Mesenchymal stem cell (in vitro differentiated cells and primary cell): Measurements from ENCODE around the gene KRTAP19-6. TPM values are rescaled to one million over a fixed set of nuclear protein-coding genes. Genes with fewer than 3 reads are reported as not detected.

Experiments
- DNase-seq: peaks from one replicate; pipeline ENCODE4 v3.0.0-alpha.2; 2013
- H2AFZ ChIP-seq: one replicate; pipeline ENCODE4 v1.6.1; 2013; ENCODE audit warnings: low read depth, mild to moderate bottlenecking, control low read depth, inconsistent platforms, low read length, moderate library complexity
- H2AK5ac ChIP-seq: 2 replicates; pipeline ENCODE4 v1.6.1; 2013; ENCODE audit warnings: low read length, moderate library complexity, mild to moderate bottlenecking, inconsistent platforms; ENCODE audit not compliant: severe bottlenecking
- H2BK120ac ChIP-seq: one replicate; pipeline ENCODE4 v1.6.1; 2013; ENCODE audit warnings: low read depth, mild to moderate bottlenecking, inconsistent platforms, low read length, moderate library complexity
- H2BK12ac ChIP-seq, 2 experiments: one replicate each; pipeline ENCODE4 v1.6.1; 2013; ENCODE audit warnings: inconsistent platforms in 2 of 2, low read length in 2 of 2, mild to moderate bottlenecking in 2 of 2, moderate library complexity in 2 of 2, control low read depth in 1 of 2
- H2BK15ac ChIP-seq: one replicate; pipeline ENCODE4 v1.6.1; 2013; ENCODE audit warnings: mild to moderate bottlenecking, low read depth, inconsistent platforms; ENCODE audit not compliant: poor library complexity, severe bottlenecking
- H2BK5ac ChIP-seq: 2 replicates; pipeline ENCODE4 v1.6.1; 2013; ENCODE audit warnings: low read depth, mild to moderate bottlenecking, low read length, control low read depth, inconsistent platforms; ENCODE audit not compliant: poor library complexity, severe bottlenecking
- H3K14ac ChIP-seq, 2 experiments: one replicate each; pipeline ENCODE4 v1.6.1; 2013; ENCODE audit warnings: inconsistent platforms in 2 of 2, low read length in 2 of 2, control low read depth in 1 of 2, mild to moderate bottlenecking in 1 of 2, moderate library complexity in 1 of 2
- H3K18ac ChIP-seq, 2 experiments: one replicate each; pipeline ENCODE4 v1.6.1; 2013; ENCODE audit warnings: inconsistent platforms in 2 of 2, low read length in 2 of 2, control low read depth in 1 of 2, low read depth in 1 of 2, mild to moderate bottlenecking in 1 of 2
- H3K23ac ChIP-seq, 2 experiments: one replicate each; pipeline ENCODE4 v1.6.1; 2013; ENCODE audit warnings: inconsistent platforms in 2 of 2, low read length in 2 of 2, mild to moderate bottlenecking in 2 of 2, moderate library complexity in 2 of 2, control low read depth in 1 of 2
- H3K27ac ChIP-seq: 2 replicates; pipeline ENCODE4 v1.5.1; 2013; ENCODE audit warnings: mild to moderate bottlenecking, moderate library complexity, low read length, control low read depth, inconsistent platforms; ENCODE audit not compliant: poor library complexity, severe bottlenecking
- H3K27me3 ChIP-seq, 2 experiments: 2 replicates each; pipeline versions ENCODE4 v1.6.1 to v1.7.0; 2013; ENCODE audit warnings: low read length in 2 of 2, mild to moderate bottlenecking in 2 of 2, moderate library complexity in 2 of 2, control low read depth in 1 of 2, inconsistent platforms in 1 of 2; ENCODE audit not compliant: control insufficient read depth in 1 of 2, insufficient read depth in 1 of 2
- H3K36me3 ChIP-seq, 2 experiments: 2 replicates each; pipeline versions ENCODE4 v1.6.1 to v1.7.0; 2013; ENCODE audit warnings: low read length in 2 of 2, control low read depth in 1 of 2, inconsistent platforms in 1 of 2, low read depth in 1 of 2, mild to moderate bottlenecking in 1 of 2; ENCODE audit not compliant: insufficient read depth in 2 of 2, control insufficient read depth in 1 of 2
- H3K4ac ChIP-seq, 2 experiments: one replicate each; pipeline ENCODE4 v1.6.1; 2013; ENCODE audit warnings: inconsistent platforms in 2 of 2, low read length in 2 of 2, mild to moderate bottlenecking in 2 of 2, moderate library complexity in 2 of 2, control low read depth in 1 of 2, low read depth in 1 of 2
- H3K4me1 ChIP-seq: 2 replicates; pipeline ENCODE4 v1.6.1; 2013; ENCODE audit warnings: low read depth, low read length, control low read depth; ENCODE audit not compliant: control insufficient read depth, insufficient read depth
- H3K4me2 ChIP-seq: 2 replicates; pipeline ENCODE4 v1.6.1; 2013; ENCODE audit warnings: low read length, mild to moderate bottlenecking, inconsistent platforms; ENCODE audit not compliant: poor library complexity, severe bottlenecking
- H3K4me3 ChIP-seq, 2 experiments: 2 replicates each; pipeline versions ENCODE4 v1.5.1 to v1.7.0; 2013; ENCODE audit warnings: low read length in 2 of 2, mild to moderate bottlenecking in 2 of 2, control low read depth in 1 of 2, low read depth in 1 of 2; ENCODE audit not compliant: insufficient read depth in 1 of 2
- H3K79me1 ChIP-seq: replicated peaks from 2 replicates; pipeline ENCODE4 v1.6.1; 2013; ENCODE audit warnings: mild to moderate bottlenecking, control low read depth, low read length, inconsistent platforms; ENCODE audit not compliant: poor library complexity, severe bottlenecking
- H3K9ac ChIP-seq: 2 replicates; pipeline ENCODE4 v1.7.0; 2013; ENCODE audit warnings: mild to moderate bottlenecking, low read length, moderate library complexity
- H3K9me3 ChIP-seq: 2 replicates; pipeline ENCODE4 v1.7.0; 2013; ENCODE audit warnings: mild to moderate bottlenecking, low read length; ENCODE audit not compliant: control insufficient read depth
- H4K8ac ChIP-seq: one replicate; pipeline ENCODE4 v1.6.1; 2013; ENCODE audit warnings: inconsistent platforms, mild to moderate bottlenecking, low read length, moderate library complexity
- H4K91ac ChIP-seq: one replicate; pipeline ENCODE4 v1.6.1; 2013; ENCODE audit warnings: mild to moderate bottlenecking, low read length, inconsistent platforms
- WGBS: methylation state at CpG from one replicate; pipeline ENCODE4 v1.1.7; 2013; ENCODE audit warnings: mixed read lengths; 5-methylcytosine and 5-hydroxymethylcytosine counted together
- small RNA-seq: library from polyadenylated mRNA; stranded (forward); fragments of <200 nt; extraction: miRNeasy Mini kit (QIAGEN cat#:217004); gene quantifications from one replicate; pipeline ENCODE3, GENCODE V24; 2013; ENCODE audit warnings: low read depth

Gene KRTAP19-6

DNA sequence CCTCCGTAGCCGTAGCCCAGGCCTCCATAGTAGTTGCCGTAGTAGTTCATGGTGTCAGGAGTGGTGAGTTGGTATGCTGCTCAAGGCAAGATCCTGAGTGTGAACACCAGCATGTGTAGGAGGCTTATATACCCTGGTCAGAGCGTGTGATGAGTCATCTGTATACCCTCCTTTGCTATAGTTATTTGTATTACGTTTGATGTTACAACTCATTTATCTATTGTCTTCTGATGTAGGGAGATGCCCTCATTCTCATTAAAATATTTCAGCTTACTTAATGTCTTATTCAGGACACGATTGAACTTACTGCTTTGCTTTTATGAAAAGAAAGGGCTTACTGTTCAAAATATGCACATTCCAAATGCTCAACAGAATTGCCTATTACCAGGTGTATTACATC lies 39.6 kb downstream of the KRTAP19-6 start, which contains the start of gene KRTAP19-5:
Gene KRTAP19-5 (minus strand): TSS at position 101 of the 400 bp plus-strand sequence. CDS start 51 bp downstream, at position 50.
- H3K36me3 ChIP-seq, result no peaks in the 10 kb centered on the region
- no peak within 1 kb of the TSS for H2AFZ ChIP-seq
- H3K14ac ChIP-seq, result no peak within 1 kb of the TSS
- H3K27ac ChIP-seq, result no peak within 1 kb of the TSS
- H2BK120ac ChIP-seq, result no peak within 1 kb of the TSS
- H3K79me1 ChIP-seq, result no peaks in the 10 kb centered on the region
- no peak within 1 kb of the TSS for H2BK15ac ChIP-seq
- no peaks in the 10 kb centered on the region for H3K27me3 ChIP-seq
- no peak within 1 kb of the TSS for H3K4me2 ChIP-seq
- no peak within 1 kb of the TSS for H4K91ac ChIP-seq
- no peak within 1 kb of the TSS for H3K4ac ChIP-seq
- H2BK12ac ChIP-seq, result no peak within 1 kb of the TSS
- DNase-seq, result no peak
- no peak within 1 kb of the TSS for H3K4me3 ChIP-seq
- no peak within 1 kb of the TSS for H3K18ac ChIP-seq
- H2BK5ac ChIP-seq, result no peak within 1 kb of the TSS
- no peak within 1 kb of the TSS for H2AK5ac ChIP-seq
- no peaks in the 10 kb centered on the region for H3K4me1 ChIP-seq
- 92% methylated on average over 4 of the region's 6 CpGs for WGBS
- no peak within 1 kb of the TSS for H3K9ac ChIP-seq
- H3K23ac ChIP-seq, result no peak within 1 kb of the TSS
- H4K8ac ChIP-seq, result no peak within 1 kb of the TSS
- peaks cover 2% of the 10 kb centered on the region for H3K9me3 ChIP-seq

- Histone ChIP-seq H2BK15ac (no peak within 1 kb of the TSS), H3K4ac (no peak within 1 kb of the TSS), H3K27me3 (no peaks in the 10 kb centered on the region), H3K14ac (no peak within 1 kb of the TSS), H3K36me3 (no peaks in the 10 kb centered on the region), H3K4me1 (no peaks in the 10 kb centered on the region), H2BK12ac (no peak within 1 kb of the TSS), H2AK5ac (no peak within 1 kb of the TSS), H4K91ac (no peak within 1 kb of the TSS), H3K4me2 (no peak within 1 kb of the TSS), H3K4me3 (no peak within 1 kb of the TSS), H3K27ac (no peak within 1 kb of the TSS), H3K79me1 (no peaks in the 10 kb centered on the region), H3K9ac (no peak within 1 kb of the TSS), H3K18ac (no peak within 1 kb of the TSS), H3K23ac (no peak within 1 kb of the TSS), H2BK5ac (no peak within 1 kb of the TSS), H2AFZ (no peak within 1 kb of the TSS), H3K9me3 (peaks cover 2% of the 10 kb centered on the region), H2BK120ac (no peak within 1 kb of the TSS), H4K8ac (no peak within 1 kb of the TSS)
- no peak for DNase-seq
- 77% methylated on average over 2 of the region's 4 CpGs for WGBS
Measured at GRCh38 chr21:30497065-30497464, 44.6 kb downstream of the KRTAP19-6 start, which contains the start of gene KRTAP19-4. Gene KRTAP19-4, minus strand, starts transcription at chr21:30497165. Its CDS starts 55 bp downstream, at chr21:30497110.

DNA sequence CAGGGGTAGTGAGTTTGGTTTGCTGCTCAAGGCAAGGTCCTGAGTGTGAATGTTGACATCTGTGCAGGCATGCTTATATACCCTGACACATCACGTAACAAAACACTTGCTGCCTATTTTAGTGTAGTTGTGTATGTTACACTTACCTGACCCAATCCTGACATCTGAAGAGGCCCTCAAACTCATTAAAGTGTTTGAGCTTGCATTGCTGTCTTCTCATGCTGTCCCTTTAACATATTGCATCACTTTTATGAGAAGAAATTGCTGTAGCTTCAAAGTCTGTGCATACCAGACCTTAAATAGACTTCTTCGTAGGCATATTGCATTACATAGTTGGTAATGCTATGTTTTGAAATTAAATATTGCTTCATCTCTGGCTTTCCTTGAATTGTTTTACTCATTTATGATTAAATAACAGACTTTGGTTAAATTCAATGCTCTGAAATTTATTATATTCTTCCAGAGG lies 49.7 kb downstream of the KRTAP19-6 start, which contains the start of gene KRTAP19-3:
Gene KRTAP19-3 (minus strand): TSS at position 51 of the 466 bp plus-strand sequence. CDS start 56 bp downstream, outside the sequence.
- H4K91ac ChIP-seq, result no peak within 1 kb of the TSS

More for the DNA sequence above, 49.7 kb downstream of the KRTAP19-6 start, which contains the start of gene KRTAP19-3:
- no peak within 1 kb of the TSS for H2BK5ac ChIP-seq
- H3K4me3 ChIP-seq, result no peak within 1 kb of the TSS
- no CpG with 5 or more reads among the region's 2 CpGs for WGBS
- H3K4me1 ChIP-seq, result no peaks in the 10 kb centered on the region
- no peaks in the 10 kb centered on the region for H3K79me1 ChIP-seq
- no peaks in the 10 kb centered on the region for H3K36me3 ChIP-seq
- H3K4me2 ChIP-seq, result no peak within 1 kb of the TSS
- H3K14ac ChIP-seq, result no peak within 1 kb of the TSS
- no peak for DNase-seq
- no peak within 1 kb of the TSS for H3K18ac ChIP-seq
- H3K4ac ChIP-seq, result no peak within 1 kb of the TSS
- no peak within 1 kb of the TSS for H2BK12ac ChIP-seq
- no peak within 1 kb of the TSS for H3K27ac ChIP-seq
- H3K27me3 ChIP-seq, result no peaks in the 10 kb centered on the region
- H2BK120ac ChIP-seq, result no peak within 1 kb of the TSS
- H3K9me3 ChIP-seq, result peaks cover 4% of the 10 kb centered on the region
- H3K23ac ChIP-seq, result no peak within 1 kb of the TSS
- no peak within 1 kb of the TSS for H4K8ac ChIP-seq
- H2AFZ ChIP-seq, result no peak within 1 kb of the TSS
- H2AK5ac ChIP-seq, result no peak within 1 kb of the TSS
- H2BK15ac ChIP-seq, result no peak within 1 kb of the TSS
- H3K9ac ChIP-seq, result no peak within 1 kb of the TSS

Small RNAs within 50 kb of the gene (small RNA-seq; reads per million reads assigned to genes)
- gene AP000567.1 (not detected), gene KRTAP19-10P (not detected), gene KRTAP19-11P (not detected), gene KRTAP19-9P (not detected), gene KRTAP22-2 (not detected)
